ENCODE data around the gene CCL22. TPM values are rescaled to one million over a fixed set of nuclear protein-coding genes. Genes with fewer than 3 reads are reported as not detected.

Gene CCL22
- polyA plus RNA-seq, 1 donor from 2014 or later, result not detected

DNA sequence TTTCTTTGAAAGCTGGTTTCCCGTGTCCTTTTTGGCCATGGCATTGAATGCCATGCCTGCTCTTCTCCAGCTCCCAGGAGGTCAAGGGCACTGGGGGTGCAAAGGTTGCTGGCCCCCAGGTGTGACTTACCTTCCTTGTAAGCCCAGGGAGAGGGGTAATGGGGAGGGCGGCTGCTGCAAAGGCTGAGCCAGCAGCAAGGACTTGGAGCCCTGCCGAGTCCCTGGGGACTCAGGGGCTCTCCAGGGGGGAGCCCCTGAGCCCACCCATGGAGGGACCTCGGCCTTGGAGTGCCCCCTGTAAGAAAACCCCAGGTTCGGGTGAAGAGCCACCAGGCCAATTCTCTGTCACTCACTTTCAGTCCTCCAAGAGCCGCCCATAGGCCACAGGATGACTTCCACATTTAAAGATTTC, 5.9 kb upstream of the CCL22 start:
- Histone ChIP-seq H3K4me3 (ENCODE audit: low read length) (no peak overlapping the region), H3K9ac (ENCODE audit: low read length) (no peak overlapping the region), H3K4me2 (ENCODE audit: low read length) (no peak overlapping the region)

DNA sequence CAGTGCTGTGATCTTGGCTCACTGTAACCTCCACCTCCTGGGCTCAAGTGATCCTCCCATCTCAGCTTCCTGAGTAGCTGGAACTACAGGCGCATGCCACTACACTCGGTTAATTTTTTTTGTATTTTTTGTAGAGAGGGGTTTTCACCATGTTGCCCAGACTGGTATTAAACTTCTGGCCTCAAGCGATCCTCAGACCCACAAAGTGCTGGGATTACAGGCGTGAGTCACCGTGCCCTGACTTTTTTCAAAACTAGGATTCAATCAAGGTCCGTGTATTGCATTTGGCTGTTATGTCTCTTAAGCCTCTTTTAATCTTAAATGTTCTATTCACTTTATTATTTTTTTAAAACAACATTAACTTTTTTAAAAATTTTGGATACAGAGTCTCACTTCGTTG, 4.3 kb upstream of the CCL22 start:
- H2AFZ ChIP-seq (ENCODE audit: low read depth, low read length), result no peak overlapping the region
- TF ChIP-seq TAF1 (IDR thresholded peaks at IDR 0.05; ENCODE audit: low read depth), result no peak
- TF ChIP-seq POLR2AphosphoS5 (IDR thresholded peaks at IDR 0.05), result no peak
- no peak for TF ChIP-seq EP300 (conservative IDR thresholded peaks at IDR 0.05; ENCODE audit: poor library complexity, severe bottlenecking)
- TF ChIP-seq EZH2 (IDR thresholded peaks at IDR 0.05; ENCODE audit: borderline replicate concordance, insufficient read depth, low read length, poor library complexity, severe bottlenecking), result no peak
- TF ChIP-seq, protein P1, sequence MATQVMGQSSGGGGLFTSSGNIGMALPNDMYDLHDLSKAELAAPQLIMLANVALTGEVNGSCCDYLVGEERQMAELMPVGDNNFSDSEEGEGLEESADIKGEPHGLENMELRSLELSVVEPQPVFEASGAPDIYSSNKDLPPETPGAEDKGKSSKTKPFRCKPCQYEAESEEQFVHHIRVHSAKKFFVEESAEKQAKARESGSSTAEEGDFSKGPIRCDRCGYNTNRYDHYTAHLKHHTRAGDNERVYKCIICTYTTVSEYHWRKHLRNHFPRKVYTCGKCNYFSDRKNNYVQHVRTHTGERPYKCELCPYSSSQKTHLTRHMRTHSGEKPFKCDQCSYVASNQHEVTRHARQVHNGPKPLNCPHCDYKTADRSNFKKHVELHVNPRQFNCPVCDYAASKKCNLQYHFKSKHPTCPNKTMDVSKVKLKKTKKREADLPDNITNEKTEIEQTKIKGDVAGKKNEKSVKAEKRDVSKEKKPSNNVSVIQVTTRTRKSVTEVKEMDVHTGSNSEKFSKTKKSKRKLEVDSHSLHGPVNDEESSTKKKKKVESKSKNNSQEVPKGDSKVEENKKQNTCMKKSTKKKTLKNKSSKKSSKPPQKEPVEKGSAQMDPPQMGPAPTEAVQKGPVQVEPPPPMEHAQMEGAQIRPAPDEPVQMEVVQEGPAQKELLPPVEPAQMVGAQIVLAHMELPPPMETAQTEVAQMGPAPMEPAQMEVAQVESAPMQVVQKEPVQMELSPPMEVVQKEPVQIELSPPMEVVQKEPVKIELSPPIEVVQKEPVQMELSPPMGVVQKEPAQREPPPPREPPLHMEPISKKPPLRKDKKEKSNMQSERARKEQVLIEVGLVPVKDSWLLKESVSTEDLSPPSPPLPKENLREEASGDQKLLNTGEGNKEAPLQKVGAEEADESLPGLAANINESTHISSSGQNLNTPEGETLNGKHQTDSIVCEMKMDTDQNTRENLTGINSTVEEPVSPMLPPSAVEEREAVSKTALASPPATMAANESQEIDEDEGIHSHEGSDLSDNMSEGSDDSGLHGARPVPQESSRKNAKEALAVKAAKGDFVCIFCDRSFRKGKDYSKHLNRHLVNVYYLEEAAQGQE (IDR thresholded peaks at IDR 0.05; ENCODE audit: borderline replicate concordance), result no peak
- TF ChIP-seq RAD21 (conservative IDR thresholded peaks at IDR 0.05), result no peak
- TF ChIP-seq, protein P2, sequence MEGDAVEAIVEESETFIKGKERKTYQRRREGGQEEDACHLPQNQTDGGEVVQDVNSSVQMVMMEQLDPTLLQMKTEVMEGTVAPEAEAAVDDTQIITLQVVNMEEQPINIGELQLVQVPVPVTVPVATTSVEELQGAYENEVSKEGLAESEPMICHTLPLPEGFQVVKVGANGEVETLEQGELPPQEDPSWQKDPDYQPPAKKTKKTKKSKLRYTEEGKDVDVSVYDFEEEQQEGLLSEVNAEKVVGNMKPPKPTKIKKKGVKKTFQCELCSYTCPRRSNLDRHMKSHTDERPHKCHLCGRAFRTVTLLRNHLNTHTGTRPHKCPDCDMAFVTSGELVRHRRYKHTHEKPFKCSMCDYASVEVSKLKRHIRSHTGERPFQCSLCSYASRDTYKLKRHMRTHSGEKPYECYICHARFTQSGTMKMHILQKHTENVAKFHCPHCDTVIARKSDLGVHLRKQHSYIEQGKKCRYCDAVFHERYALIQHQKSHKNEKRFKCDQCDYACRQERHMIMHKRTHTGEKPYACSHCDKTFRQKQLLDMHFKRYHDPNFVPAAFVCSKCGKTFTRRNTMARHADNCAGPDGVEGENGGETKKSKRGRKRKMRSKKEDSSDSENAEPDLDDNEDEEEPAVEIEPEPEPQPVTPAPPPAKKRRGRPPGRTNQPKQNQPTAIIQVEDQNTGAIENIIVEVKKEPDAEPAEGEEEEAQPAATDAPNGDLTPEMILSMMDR (IDR thresholded peaks at IDR 0.05; ENCODE audit: poor library complexity, severe bottlenecking), result no peak
- no peak for TF ChIP-seq MXI1 (conservative IDR thresholded peaks at IDR 0.05; ENCODE audit: poor library complexity, severe bottlenecking)
- H3K27ac ChIP-seq (ENCODE audit: low read length), result no peak overlapping the region
- H3K79me2 ChIP-seq (replicated peaks; ENCODE audit: insufficient read depth, low read length), result no peaks in the 10 kb centered on the region
- H3K9ac ChIP-seq (ENCODE audit: low read length), result no peak overlapping the region
- no peaks in the 10 kb centered on the region for H3K9me3 ChIP-seq (ENCODE audit: low read length)
- no peaks in the 10 kb centered on the region for H3K9me2 ChIP-seq (ENCODE audit: insufficient read depth, low read length)
- H3K36me3 ChIP-seq (ENCODE audit: insufficient read depth, low read length), result no peaks in the 10 kb centered on the region
- no peaks in the 10 kb centered on the region for H3K27me3 ChIP-seq (ENCODE audit: insufficient read depth, low read depth, low read length)
- no peak overlapping the region for H3K4me2 ChIP-seq (ENCODE audit: low read length)
- H4K20me1 ChIP-seq (ENCODE audit: insufficient read depth), result no peaks in the 10 kb centered on the region
- H3F3A ChIP-seq (ENCODE audit: insufficient read depth, low read length, poor library complexity, severe bottlenecking), result no peaks in the 10 kb centered on the region
- H3K4me3 ChIP-seq (ENCODE audit: low read length), result no peak overlapping the region

More for the DNA sequence above, 5.9 kb upstream of the CCL22 start:
- no peak overlapping the region for H3K27ac ChIP-seq (ENCODE audit: low read length)
- H3K36me3 ChIP-seq (ENCODE audit: insufficient read depth, low read length), result no peaks in the 10 kb centered on the region
- no peaks in the 10 kb centered on the region for H3F3A ChIP-seq (ENCODE audit: insufficient read depth, low read length, poor library complexity, severe bottlenecking)
- no peaks in the 10 kb centered on the region for H4K20me1 ChIP-seq (ENCODE audit: insufficient read depth)
- no peaks in the 10 kb centered on the region for H3K9me2 ChIP-seq (ENCODE audit: insufficient read depth, low read length)
- no peaks in the 10 kb centered on the region for H3K9me3 ChIP-seq (ENCODE audit: low read length)
- no peaks in the 10 kb centered on the region for H3K79me2 ChIP-seq (replicated peaks; ENCODE audit: insufficient read depth, low read length)
- H2AFZ ChIP-seq (ENCODE audit: low read depth, low read length), result no peak overlapping the region
- TF ChIP-seq POLR2AphosphoS5 (IDR thresholded peaks at IDR 0.05), result no peak
- no peak for TF ChIP-seq SMC3 (conservative IDR thresholded peaks at IDR 0.05; ENCODE audit: poor library complexity)
- TF ChIP-seq EZH2 (IDR thresholded peaks at IDR 0.05; ENCODE audit: borderline replicate concordance, insufficient read depth, low read length, poor library complexity, severe bottlenecking), result no peak
- TF ChIP-seq TAF1 (IDR thresholded peaks at IDR 0.05; ENCODE audit: low read depth), result no peak
- TF ChIP-seq, protein P1 (IDR thresholded peaks at IDR 0.05; ENCODE audit: borderline replicate concordance), result no peak
- TF ChIP-seq EP300 (conservative IDR thresholded peaks at IDR 0.05; ENCODE audit: poor library complexity, severe bottlenecking), result no peak
- TF ChIP-seq, protein P2 (IDR thresholded peaks at IDR 0.05; ENCODE audit: poor library complexity, severe bottlenecking), result no peak
- H3K27me3 ChIP-seq (ENCODE audit: insufficient read depth, low read depth, low read length), result no peaks in the 10 kb centered on the region
